ENCODE results near the gene FTH1. TPM values are rescaled to one million over a fixed set of nuclear protein-coding genes. Genes with fewer than 3 reads are reported as not detected.

The FTH1 gene
- total RNA-seq, 1 experiment from 2014 or later: 463 TPM

GRCh38 chr11:61951484-61952135 lies 15.8 kb downstream of the FTH1 start:
- H3K27me3 ChIP-seq (ENCODE audit: control insufficient read depth, insufficient read depth, low read length): peaks cover 20% of the 10 kb centered on the region
- H3K4me3 ChIP-seq (ENCODE audit: insufficient read depth, low read depth, low read length): no peak overlapping the region
- peak; percentile 34 for DNase-seq
- no peaks in the 10 kb centered on the region for H3K36me3 ChIP-seq (replicated peaks; ENCODE audit: control insufficient read depth, insufficient read depth, low read length)

GRCh38 chr11:61950035-61950547 lies 17.3 kb downstream of the FTH1 start, which contains the start of gene BEST1:
Gene BEST1, plus strand, starts transcription at chr11:61950351. Its CDS starts 1,456 bp downstream, at chr11:61951807.
- Histone ChIP-seq H3K4me3 (ENCODE audit: insufficient read depth, low read depth, low read length) (no peak within 1 kb of the TSS), H3K36me3 (replicated peaks; ENCODE audit: control insufficient read depth, insufficient read depth, low read length) (no peaks in the 10 kb centered on the region), H3K27me3 (ENCODE audit: control insufficient read depth, insufficient read depth, low read length) (peaks cover 6% of the 10 kb centered on the region)
- no peak for DNase-seq

- H3K4me3 ChIP-seq (ENCODE audit: insufficient read depth, low read depth, low read length): no peak overlapping the region
- DNase-seq: peak; percentile 90
- no peaks in the 10 kb centered on the region for H3K27me3 ChIP-seq (ENCODE audit: control insufficient read depth, insufficient read depth, low read length)
- H3K36me3 ChIP-seq (replicated peaks; ENCODE audit: control insufficient read depth, insufficient read depth, low read length): no peaks in the 10 kb centered on the region
These were observed 18.0 kb downstream of the FTH1 start for GRCh38 chr11:61949169-61950034.

DNA sequence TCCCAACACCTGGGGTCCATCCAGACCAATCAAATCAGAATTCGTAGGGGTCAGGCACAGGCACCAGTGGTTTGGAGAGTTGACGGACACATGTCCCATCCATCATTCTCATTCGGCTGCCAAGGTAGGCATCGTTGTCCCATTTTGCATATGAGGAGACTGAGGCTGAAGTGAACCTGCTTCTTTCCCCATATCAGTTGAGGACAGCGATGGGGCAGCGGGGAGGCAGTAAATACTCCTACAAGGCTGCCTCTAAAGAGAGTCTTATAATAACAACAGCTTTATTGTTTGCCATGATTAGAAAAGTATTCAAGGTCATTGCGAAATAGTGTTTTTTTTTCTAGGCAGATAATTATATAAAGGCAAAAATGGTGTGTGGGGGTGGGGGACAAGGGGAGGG lies 18.9 kb downstream of the FTH1 start:
- no peaks in the 10 kb centered on the region for H3K36me3 ChIP-seq (replicated peaks; ENCODE audit: control insufficient read depth, insufficient read depth, low read length)
- no peaks in the 10 kb centered on the region for H3K27me3 ChIP-seq (ENCODE audit: control insufficient read depth, insufficient read depth, low read length)
- no peak for DNase-seq
- no peak overlapping the region for H3K4me3 ChIP-seq (ENCODE audit: insufficient read depth, low read depth, low read length)

DNA sequence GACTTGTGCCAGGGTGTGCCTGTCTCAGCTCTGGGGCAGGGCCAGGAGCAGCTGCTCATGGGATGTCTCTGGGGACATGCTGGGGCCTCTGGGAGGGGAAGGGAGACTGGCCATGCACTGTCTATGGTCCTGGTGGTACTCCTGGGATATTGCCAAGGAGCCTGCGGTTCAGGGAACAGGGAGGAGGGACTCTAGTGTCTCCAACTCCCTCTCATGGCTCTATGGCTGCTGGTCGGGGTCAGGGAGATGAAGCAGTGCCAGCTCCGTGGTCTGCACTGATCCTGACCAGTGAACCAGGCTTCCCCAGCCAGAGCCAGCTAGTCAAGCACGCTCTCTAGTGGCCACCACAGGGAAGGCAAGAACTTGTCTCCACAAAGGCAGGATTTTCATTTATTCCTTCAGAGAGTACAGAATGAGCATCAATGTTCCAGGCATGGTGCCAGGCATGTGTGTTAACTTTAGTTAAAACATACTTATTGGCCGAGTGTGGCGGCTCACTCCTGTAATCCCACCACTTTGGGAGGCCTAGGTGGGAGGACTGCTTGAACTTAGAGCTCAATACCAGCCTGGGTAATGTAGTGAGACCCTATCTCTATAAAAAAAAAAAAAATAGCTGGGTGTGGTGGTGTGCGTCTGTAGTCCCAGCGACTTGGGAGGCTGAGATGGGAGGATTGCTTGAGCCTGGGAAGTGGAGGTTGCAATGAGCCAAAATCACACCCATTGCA lies 19.8 kb downstream of the FTH1 start:
- peak; percentile 91 for DNase-seq
- Histone ChIP-seq H3K27me3 (ENCODE audit: control insufficient read depth, insufficient read depth, low read length) (no peaks in the 10 kb centered on the region), H3K36me3 (replicated peaks; ENCODE audit: control insufficient read depth, insufficient read depth, low read length) (no peaks in the 10 kb centered on the region), H3K4me3 (ENCODE audit: insufficient read depth, low read depth, low read length) (no peak overlapping the region)

DNA sequence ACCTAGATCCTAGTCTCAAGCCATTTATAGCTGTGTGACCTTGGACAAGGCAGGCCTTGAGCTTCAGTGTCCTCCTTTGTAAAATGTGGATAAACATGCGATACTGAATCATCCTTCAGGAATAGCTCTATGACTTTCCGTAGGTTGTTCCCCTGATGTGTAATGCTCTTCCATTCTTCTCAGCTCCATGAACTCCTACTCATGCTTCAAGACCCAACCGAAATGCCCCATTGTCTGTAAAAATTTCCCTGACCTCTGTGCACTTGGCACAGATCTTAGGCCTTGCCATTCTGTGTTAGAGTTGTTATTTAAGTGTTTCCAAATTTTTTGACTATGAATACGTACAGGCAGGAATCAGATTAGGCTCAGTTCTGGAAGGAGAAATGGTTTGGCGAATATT lies 20.5 kb downstream of the FTH1 start:
- Histone ChIP-seq H3K4me3 (ENCODE audit: insufficient read depth, low read depth, low read length) (no peak overlapping the region), H3K36me3 (replicated peaks; ENCODE audit: control insufficient read depth, insufficient read depth, low read length) (no peaks in the 10 kb centered on the region), H3K27me3 (ENCODE audit: control insufficient read depth, insufficient read depth, low read length) (no peaks in the 10 kb centered on the region)
- no peak for DNase-seq

GRCh38 chr11:61945191-61945590 lies 22.2 kb downstream of the FTH1 start:
- DNase-seq: no peak
- Histone ChIP-seq H3K27me3 (ENCODE audit: control insufficient read depth, insufficient read depth, low read length) (no peaks in the 10 kb centered on the region), H3K36me3 (replicated peaks; ENCODE audit: control insufficient read depth, insufficient read depth, low read length) (no peaks in the 10 kb centered on the region), H3K4me3 (ENCODE audit: insufficient read depth, low read depth, low read length) (no peak overlapping the region)

GRCh38 chr11:61940466-61940865 lies 27.0 kb downstream of the FTH1 start:
- Histone ChIP-seq H3K4me3 (ENCODE audit: insufficient read depth, low read depth, low read length) (no peak overlapping the region), H3K36me3 (replicated peaks; ENCODE audit: control insufficient read depth, insufficient read depth, low read length) (no peaks in the 10 kb centered on the region), H3K27me3 (ENCODE audit: control insufficient read depth, insufficient read depth, low read length) (no peaks in the 10 kb centered on the region)
- DNase-seq: no peak

DNA sequence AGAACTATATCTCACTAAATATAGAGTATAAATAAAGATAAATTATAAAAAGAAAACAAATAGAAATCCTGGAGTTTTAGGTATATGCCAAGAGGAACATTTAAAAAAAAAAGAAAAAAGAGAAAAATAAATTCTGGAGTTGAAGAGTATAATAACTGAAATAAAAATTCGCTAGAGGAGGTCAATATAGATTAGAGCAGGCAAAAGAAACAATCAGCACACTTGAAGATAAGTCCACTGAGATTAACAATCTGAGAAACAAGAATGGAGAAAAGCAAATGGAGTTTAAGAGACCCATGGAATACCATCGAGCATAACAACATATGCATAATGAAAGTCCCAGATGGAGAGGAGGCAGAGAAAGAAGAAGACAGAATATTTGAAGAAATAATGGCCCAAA lies 31.6 kb downstream of the FTH1 start:
- no peaks in the 10 kb centered on the region for H3K36me3 ChIP-seq (replicated peaks; ENCODE audit: control insufficient read depth, insufficient read depth, low read length)
- no peaks in the 10 kb centered on the region for H3K27me3 ChIP-seq (ENCODE audit: control insufficient read depth, insufficient read depth, low read length)
- no peak for DNase-seq
- H3K4me3 ChIP-seq (ENCODE audit: insufficient read depth, low read depth, low read length): no peak overlapping the region

- no peak for DNase-seq
- H3K27me3 ChIP-seq (ENCODE audit: control insufficient read depth, insufficient read depth, low read length): no peaks in the 10 kb centered on the region
- no peak overlapping the region for H3K4me3 ChIP-seq (ENCODE audit: insufficient read depth, low read depth, low read length)
- H3K36me3 ChIP-seq (replicated peaks; ENCODE audit: control insufficient read depth, insufficient read depth, low read length): no peaks in the 10 kb centered on the region
These were observed 36.5 kb downstream of the FTH1 start for GRCh38 chr11:61930933-61931332.

GRCh38 chr11:61928606-61929005 lies 38.8 kb downstream of the FTH1 start:
- Histone ChIP-seq H3K4me3 (ENCODE audit: insufficient read depth, low read depth, low read length) (no peak overlapping the region), H3K27me3 (ENCODE audit: control insufficient read depth, insufficient read depth, low read length) (no peaks in the 10 kb centered on the region; the same call in 1 of the 2 replicates), H3K36me3 (replicated peaks; ENCODE audit: control insufficient read depth, insufficient read depth, low read length) (no peaks in the 10 kb centered on the region)
- no peak for DNase-seq

- no peak for DNase-seq
- H3K27me3 ChIP-seq (ENCODE audit: control insufficient read depth, insufficient read depth, low read length): no peaks in the 10 kb centered on the region; the same call in 1 of the 2 replicates
- H3K4me3 ChIP-seq (ENCODE audit: insufficient read depth, low read depth, low read length): no peak overlapping the region
- H3K36me3 ChIP-seq (replicated peaks; ENCODE audit: control insufficient read depth, insufficient read depth, low read length): no peaks in the 10 kb centered on the region
These were observed 39.9 kb downstream of the FTH1 start for GRCh38 chr11:61927501-61927900.

DNA sequence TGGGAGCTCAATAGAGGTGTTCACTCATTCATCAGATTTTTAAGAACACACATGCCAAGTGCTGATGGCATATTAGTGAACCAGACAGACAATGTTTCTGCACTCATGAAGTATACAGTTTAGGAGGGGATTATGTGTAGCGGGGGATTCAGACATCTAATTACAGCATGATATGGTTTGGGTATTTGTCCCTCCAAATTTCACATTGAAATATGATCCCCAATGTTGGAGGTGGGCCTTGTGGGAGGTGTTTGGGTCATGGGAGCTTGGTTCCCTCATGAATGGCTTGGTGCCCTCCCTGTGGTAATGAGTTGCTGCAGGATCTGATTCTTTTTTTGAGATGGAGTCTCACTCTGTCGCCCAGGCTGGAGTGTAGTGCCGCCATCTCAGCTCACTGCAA lies 41.2 kb downstream of the FTH1 start:
- no peaks in the 10 kb centered on the region; the same call in 1 of the 2 replicates for H3K27me3 ChIP-seq (ENCODE audit: control insufficient read depth, insufficient read depth, low read length)
- H3K36me3 ChIP-seq (replicated peaks; ENCODE audit: control insufficient read depth, insufficient read depth, low read length): no peaks in the 10 kb centered on the region
- H3K4me3 ChIP-seq (ENCODE audit: insufficient read depth, low read depth, low read length): no peak overlapping the region
- no peak for DNase-seq

GRCh38 chr11:61925736-61926135 lies 41.7 kb downstream of the FTH1 start:
- DNase-seq: no peak
- no peaks in the 10 kb centered on the region; the same call in 1 of the 2 replicates for H3K27me3 ChIP-seq (ENCODE audit: control insufficient read depth, insufficient read depth, low read length)
- H3K4me3 ChIP-seq (ENCODE audit: insufficient read depth, low read depth, low read length): no peak overlapping the region

More at GRCh38 chr11:61925736-61926135, 41.7 kb downstream of the FTH1 start:
- no peaks in the 10 kb centered on the region for H3K36me3 ChIP-seq (replicated peaks; ENCODE audit: control insufficient read depth, insufficient read depth, low read length)
